Activated CD8-positive, alpha-beta memory T cell treated with anti-CD3 and anti-CD28 coated beads, Interleukin-2, amount 10 ng/mL, durations not matched to agents 7 days and 5 days (primary cell): Measurements from ENCODE around the gene MGRN1. TPM values are rescaled to one million over a fixed set of nuclear protein-coding genes. Genes with fewer than 3 reads are reported as not detected.

Source experiments
- ATAC-seq: fragments of 150-1000 bp; cut with Tn5 transposase; one replicate; pipeline ENCODE4 v1.10.0; 2021; ENCODE audit warnings: moderate library complexity
- CTCF ChIA-PET: fragments of 350-600 bp; sonication (Branson Sonifier 250); formaldehyde crosslinking; loops from one replicate; lab custom pipeline; 2021; ENCODE audit warnings: antibody characterized with exemption; lab: Charles Lee
- DNase-seq: peaks from one replicate; pipeline ENCODE4 v3.0.0-alpha.2; 2020
- H3K27ac Mint-ChIP-seq: one replicate; pipeline ENCODE4 v1.8.0; 2021; ENCODE audit warnings: mild to moderate bottlenecking, mixed read lengths
- H3K27me3 Mint-ChIP-seq: one replicate; pipeline ENCODE4 v1.8.0; 2021; ENCODE audit warnings: mixed read lengths
- H3K36me3 Mint-ChIP-seq: one replicate; pipeline ENCODE4 v1.8.0; 2021; ENCODE audit warnings: mild to moderate bottlenecking, mixed read lengths
- H3K4me1 Mint-ChIP-seq: one replicate; pipeline ENCODE4 v1.8.0; 2021; ENCODE audit warnings: mixed read lengths
- H3K4me3 Mint-ChIP-seq: one replicate; pipeline ENCODE4 v1.8.0; 2021; ENCODE audit warnings: mild to moderate bottlenecking, moderate library complexity, mixed read lengths
- H3K9me3 Mint-ChIP-seq: one replicate; pipeline ENCODE4 v1.8.0; 2022; ENCODE audit warnings: low read depth, mixed read lengths
- total RNA-seq, 2 experiments: library from RNA; stranded (reverse); gene quantifications; one replicate each; pipeline ENCODE4 v1.2.3, GENCODE V29; 2021

MGRN1 gene
- total RNA-seq, 2 experiments from 2014 or later, result 76.9 to 92.1 TPM

DNA sequence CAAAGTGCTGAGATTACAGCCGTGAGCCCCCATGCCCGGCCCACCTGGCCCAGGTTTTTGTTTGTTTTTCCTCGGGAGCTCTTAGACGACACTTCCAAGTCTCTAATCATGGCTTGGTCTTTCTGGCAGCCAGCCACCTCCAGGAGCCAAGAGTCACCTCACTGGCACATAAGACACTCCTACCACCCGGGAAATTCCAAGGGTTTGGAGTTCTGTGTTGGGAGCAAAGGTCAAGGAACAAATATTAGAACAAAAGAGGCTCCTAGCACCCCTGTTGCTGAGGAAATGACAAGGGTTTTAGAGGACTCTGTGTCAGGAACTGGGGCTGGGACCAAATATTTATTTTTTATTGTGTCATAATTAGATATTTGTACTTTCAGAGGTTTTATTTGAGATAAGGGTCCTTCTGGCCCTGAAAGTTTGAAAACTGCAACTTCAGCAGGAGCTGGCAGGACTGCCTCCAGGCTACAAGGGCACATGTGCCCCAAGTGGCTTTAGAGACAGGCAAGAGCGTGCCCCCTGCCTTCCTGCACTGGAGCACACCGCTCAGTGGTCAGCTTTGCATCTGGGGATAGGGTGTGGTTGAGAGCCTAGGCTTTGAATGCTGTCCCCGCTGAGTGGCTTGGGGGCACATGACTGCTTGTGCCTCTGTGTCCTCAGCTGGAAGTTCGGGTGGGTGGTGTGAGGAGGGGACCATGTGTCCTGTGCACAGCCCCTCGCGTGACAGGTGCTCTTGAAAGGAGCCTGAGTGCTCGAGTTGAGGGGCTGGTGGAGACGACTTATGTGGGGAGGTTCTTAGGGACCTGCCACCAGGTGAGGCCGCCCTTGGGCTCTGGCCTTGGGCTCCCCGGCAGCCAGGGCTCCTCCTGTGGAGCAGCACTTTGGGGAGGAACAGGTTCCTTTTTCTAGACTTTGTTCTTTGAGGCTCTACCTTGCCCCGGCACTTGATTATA lies 29.7 kb downstream of the MGRN1 start:
- H3K4me3 Mint-ChIP-seq, result no peak overlapping the region
- no peaks in the 10 kb centered on the region for H3K27me3 Mint-ChIP-seq
- no peaks in the 10 kb centered on the region for H3K9me3 Mint-ChIP-seq
- CTCF ChIA-PET, result no interaction called here
- no peak for ATAC-seq
- no peak overlapping the region for H3K27ac Mint-ChIP-seq
- DNase-seq, result no peak
- peaks cover 7% of the 10 kb centered on the region for H3K4me1 Mint-ChIP-seq
- peaks cover 10% of the 10 kb centered on the region for H3K36me3 Mint-ChIP-seq

DNA sequence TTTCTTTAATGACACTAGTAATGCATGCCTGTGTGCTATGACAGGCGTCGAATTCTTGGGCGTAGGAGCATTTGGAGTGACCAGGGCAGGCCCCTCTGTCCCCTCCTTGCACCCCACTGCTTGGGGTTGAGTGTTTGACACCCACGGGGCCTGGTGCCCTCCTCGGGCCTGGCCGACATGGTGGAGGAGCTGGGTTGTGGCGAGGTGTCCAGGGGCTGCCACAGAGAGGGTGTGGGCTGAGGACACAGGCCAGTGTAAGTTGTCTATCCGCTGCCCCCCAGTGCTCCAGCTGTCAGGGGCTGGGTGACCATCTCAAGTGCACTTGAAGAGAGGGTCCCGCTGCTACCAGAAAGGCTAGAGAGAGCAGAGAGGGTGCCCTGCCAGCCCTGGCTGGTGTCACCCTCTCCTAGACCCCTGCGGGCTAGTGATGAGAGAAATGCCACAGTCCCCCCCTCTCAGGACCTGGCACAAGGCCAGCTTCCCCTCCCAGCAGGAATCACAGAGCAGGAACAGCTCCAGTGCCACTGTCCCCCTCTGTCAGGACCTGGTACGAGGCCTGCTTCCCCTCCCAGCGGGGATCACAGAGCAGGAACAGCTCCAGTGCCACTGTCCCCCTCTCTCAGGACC lies 30.5 kb downstream of the MGRN1 start:
- Mint-ChIP-seq H3K36me3 (peaks cover 10% of the 10 kb centered on the region), H3K27me3 (no peaks in the 10 kb centered on the region), H3K4me3 (no peak overlapping the region), H3K27ac (no peak overlapping the region), H3K9me3 (no peaks in the 10 kb centered on the region), H3K4me1 (peaks cover 10% of the 10 kb centered on the region)
- DNase-seq, result no peak
- ATAC-seq, result no peak
- CTCF ChIA-PET, result no interaction called here

DNA sequence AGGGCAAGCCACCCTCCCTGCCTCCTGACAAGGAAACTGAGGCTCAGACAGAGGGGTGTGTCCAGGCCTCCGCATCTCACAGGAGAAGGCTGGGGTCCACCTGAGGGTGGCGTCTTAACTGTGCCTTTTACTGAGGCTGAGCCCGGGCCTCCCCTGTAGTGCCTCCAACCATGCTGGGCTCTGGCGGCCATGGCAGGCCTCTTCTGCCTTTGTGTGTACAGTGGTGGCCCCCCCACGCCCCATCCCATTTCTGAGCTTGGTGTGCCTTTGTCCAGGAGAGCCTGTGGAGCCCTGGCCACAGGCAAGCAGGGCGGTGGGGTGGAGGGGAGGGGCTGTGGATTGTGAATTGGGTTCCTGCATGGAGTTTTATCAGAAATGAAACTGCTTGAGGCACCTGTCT lies 31.2 kb downstream of the MGRN1 start:
- Mint-ChIP-seq H3K9me3 (no peaks in the 10 kb centered on the region), H3K4me3 (no peak overlapping the region), H3K36me3 (peaks cover 8% of the 10 kb centered on the region), H3K27me3 (no peaks in the 10 kb centered on the region), H3K4me1 (peaks cover 14% of the 10 kb centered on the region), H3K27ac (no peak overlapping the region)
- DNase-seq (no peak), ATAC-seq (no peak)
- CTCF ChIA-PET, result no interaction called here

DNA sequence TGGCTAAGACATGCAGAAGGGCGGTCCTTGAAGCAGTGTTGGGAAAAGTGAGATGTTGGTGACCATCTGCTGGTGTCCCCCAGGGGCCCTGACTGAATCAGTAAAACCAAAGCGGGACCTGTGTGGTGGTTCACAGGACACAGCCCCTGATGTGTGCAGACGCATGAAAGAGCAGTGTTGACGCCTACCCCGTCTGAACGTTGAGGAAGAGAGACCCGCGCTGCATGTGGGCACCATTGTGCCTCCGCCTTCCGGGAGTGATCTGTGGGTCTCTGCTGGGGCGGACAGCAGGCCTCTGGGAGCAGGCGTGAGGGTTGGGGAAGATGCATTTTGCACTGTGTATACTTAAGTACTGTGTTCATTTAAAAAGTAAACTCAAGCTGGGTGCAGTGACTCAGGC lies 31.6 kb downstream of the MGRN1 start:
- no peak for ATAC-seq

DNA sequence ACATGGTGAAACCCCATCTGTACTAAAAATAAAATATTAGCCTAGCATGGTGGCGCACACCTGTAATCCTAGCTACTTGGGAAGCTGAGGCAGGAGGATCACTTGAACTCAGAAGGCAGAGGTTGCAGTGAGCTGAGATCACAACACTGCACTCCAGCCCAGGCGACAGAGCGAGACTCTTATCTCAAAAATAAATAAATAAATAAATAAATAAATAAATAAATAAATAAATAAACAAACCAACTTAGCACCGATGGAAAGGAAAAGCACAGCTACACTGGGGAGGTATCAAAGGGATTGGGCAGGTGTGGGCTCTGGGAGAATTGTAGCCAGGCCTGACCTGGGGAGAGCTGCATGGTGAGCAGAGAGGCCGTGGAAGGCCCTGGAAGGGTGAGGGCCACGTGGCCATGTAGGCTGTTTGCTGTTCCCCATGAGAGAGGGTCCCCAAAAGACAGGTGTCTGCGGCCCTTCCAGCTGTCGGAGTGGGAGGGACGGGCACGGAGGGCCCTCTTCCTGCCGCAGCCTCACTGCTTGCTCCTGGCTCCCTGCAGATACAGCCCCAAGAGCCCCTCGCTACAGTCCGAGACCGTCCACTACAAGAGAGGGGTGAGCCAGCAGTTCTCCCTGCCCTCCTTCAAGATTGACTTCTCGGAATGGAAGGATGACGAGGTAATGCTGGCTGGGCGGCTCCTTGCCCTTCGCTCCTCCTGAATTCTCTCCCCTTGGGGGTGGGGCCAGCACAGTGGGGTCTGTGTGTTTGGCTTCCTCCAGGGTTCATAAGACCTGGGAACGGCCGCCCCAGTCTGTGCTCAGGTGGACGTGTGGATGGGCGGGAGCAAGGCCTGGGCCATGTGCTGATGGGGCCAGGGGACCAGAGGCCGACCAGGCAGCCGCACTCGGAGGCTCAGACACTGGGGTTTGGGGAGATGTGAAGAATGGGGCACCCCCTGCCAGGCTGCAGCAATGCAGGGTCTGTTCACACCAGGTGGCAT lies 32.4 kb downstream of the MGRN1 start:
- Mint-ChIP-seq H3K4me3 (no peak overlapping the region), H3K9me3 (no peaks in the 10 kb centered on the region), H3K27ac (no peak overlapping the region), H3K4me1 (peaks cover 25% of the 10 kb centered on the region), H3K27me3 (no peaks in the 10 kb centered on the region), H3K36me3 (peaks cover 8% of the 10 kb centered on the region)
- no peak for ATAC-seq
- no peak for DNase-seq
- CTCF ChIA-PET, result interaction anchor here (1.5 kb wide), 1 partner anchor 40 kb away, joined by 3 read pairs; no protein-coding TSS in a partner anchor

More for the DNA sequence above, 31.6 kb downstream of the MGRN1 start:
- Mint-ChIP-seq H3K36me3 (peaks cover 8% of the 10 kb centered on the region), H3K27ac (no peak overlapping the region), H3K4me3 (no peak overlapping the region), H3K4me1 (peaks cover 18% of the 10 kb centered on the region), H3K27me3 (no peaks in the 10 kb centered on the region), H3K9me3 (no peaks in the 10 kb centered on the region)
- DNase-seq, result no peak
- CTCF ChIA-PET, result no interaction called here

DNA sequence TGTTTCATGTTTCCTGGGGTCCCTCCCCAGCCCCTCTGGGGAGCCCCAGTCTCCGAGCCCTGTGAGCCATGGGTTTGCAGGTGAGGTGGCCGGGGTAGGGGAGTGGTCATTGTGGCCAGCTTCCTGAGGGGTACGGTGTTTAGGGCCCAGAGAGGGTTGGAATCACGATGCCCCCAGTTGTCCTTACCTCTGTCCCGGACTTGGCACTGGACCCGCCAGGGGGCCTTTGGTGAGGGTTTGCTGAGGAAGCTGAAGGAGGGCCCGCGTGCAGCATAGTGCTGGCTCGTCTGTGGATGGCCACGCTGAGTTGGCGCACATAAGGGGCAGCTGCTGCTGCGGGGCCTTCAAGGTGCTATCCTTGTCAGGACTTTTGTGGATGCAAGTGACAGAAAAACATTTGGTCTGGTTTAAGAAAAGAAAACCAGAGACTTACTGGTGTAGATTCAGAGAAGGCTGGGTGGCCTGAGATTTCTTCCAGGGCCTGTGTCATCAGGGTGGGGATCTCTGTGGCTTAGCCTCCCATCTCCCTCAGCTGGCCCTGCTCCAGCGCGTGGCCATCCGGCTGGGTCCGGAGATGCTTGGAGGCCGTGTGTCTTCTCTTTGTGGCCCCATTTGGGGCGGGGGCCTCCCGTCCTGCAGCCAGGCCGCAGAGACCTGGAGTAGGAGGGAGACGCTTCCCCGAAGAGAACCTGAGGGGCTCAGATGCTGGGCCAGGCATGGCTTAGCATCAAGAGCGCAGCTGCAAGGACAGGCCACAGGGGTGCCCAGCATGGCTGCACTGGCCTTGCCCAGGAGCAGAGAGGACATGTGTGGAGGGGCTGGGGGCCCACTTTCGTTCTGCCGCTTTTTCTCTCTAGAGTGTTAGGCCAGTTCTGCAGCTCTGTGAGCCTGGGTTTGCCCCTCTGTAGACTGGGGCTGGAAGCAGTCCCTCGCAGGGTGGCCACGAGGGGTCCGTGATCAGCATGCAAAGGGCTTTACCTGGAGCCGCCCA lies 35.0 kb downstream of the MGRN1 start:
- Mint-ChIP-seq H3K36me3 (peaks cover 10% of the 10 kb centered on the region), H3K9me3 (no peaks in the 10 kb centered on the region), H3K27ac (peak overlapping the region; percentile 67), H3K27me3 (no peaks in the 10 kb centered on the region), H3K4me1 (peaks cover 42% of the 10 kb centered on the region), H3K4me3 (no peak overlapping the region)
- CTCF ChIA-PET, result interaction anchor here (1.2 to 2.6 kb wide), 3 partner anchors 10 to 35 kb away, joined by 7 to 10 read pairs (median 8); partner anchors contain the start of gene MGRN1
- ATAC-seq, result no peak
- no peak for DNase-seq

DNA sequence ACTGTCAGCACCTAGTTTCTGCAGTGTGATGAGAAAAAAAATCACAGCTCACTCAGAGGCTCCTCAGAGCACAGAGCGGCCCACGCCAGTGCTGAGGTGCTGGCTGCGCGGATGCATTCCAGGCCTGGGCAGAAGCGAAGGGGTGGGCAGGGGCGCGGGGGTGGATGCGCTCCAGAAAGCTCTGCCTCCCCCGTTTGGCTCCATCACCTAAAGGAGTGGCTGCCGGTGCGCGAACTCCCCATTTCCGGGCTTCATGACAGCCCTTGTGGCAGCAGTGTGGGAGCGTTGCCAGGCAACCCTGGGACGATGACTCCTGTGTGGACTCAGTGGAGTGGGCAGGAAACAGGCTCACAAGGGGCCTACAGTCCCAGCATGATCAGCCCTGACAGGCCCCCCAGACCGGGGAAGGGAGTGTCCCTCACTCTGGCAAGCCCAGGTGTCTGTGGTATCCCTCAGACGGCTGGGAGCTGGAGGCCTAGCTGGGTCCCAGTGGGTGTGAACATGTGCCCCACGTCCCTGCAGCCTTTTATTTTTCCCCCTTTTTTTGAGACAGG lies 35.9 kb downstream of the MGRN1 start:
- peak; percentile 82 for DNase-seq
- ATAC-seq, result peak; percentile 51
- Mint-ChIP-seq H3K27me3 (no peaks in the 10 kb centered on the region), H3K4me1 (peaks cover 50% of the 10 kb centered on the region), H3K27ac (peak overlapping the region; percentile 68), H3K4me3 (no peak overlapping the region), H3K9me3 (no peaks in the 10 kb centered on the region), H3K36me3 (peaks cover 11% of the 10 kb centered on the region)
- CTCF ChIA-PET, result interaction anchor here (0.6 to 2.6 kb wide), 5 partner anchors 11 to 381 kb away, joined by 3 to 10 read pairs (median 7); partner anchors contain the start of genes DNAAF8 and MGRN1

DNA sequence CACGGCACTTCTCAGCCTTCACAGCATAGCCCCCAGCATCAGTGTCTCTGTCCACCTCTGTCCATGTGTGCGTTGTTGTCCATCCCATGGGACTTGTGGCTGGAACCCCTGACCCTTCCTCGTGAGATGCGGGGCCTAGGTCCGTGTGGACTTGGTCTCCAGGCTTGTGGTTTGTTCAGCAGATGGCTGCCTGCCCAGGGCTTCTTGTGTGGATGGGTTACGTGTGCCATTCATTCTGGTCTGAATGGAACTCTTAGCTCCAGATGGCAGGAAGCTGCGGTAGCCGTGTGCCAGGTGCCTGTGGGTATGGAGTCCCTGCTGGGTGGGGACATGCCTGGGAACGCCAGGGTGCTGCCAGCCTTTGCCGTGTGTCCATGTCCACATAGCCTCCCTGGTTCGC lies 37.0 kb downstream of the MGRN1 start:
- Mint-ChIP-seq H3K4me1 (peaks cover 55% of the 10 kb centered on the region), H3K4me3 (no peak overlapping the region), H3K27me3 (no peaks in the 10 kb centered on the region), H3K27ac (peak overlapping the region; percentile 32), H3K36me3 (peaks cover 9% of the 10 kb centered on the region), H3K9me3 (no peaks in the 10 kb centered on the region)
- ATAC-seq (no peak), DNase-seq (no peak)
- CTCF ChIA-PET, result interaction anchor here (1.4 to 2.4 kb wide), 2 partner anchors 12 to 73 kb away, joined by 3 to 10 read pairs; partner anchors contain the start of gene DNAAF8

DNA sequence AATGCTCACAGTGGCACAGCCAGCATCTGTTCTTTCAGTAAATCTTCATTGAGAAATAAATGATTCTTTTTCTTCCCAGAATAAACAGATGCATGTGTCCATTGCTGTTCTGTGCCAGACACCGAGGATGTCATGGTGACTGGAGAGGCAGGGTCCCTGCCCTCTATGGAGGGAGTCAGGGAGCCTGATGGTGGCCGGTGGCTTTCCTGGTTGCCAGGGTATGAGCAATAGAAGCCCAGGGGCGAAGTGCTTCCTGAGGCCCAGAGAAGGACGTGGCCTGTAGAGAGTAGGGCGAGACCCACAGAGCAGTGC lies 38.8 kb downstream of the MGRN1 start:
- H3K27ac Mint-ChIP-seq, result peak overlapping the region; percentile 92
- no peaks in the 10 kb centered on the region for H3K27me3 Mint-ChIP-seq
- ATAC-seq, result no peak
- H3K9me3 Mint-ChIP-seq, result no peaks in the 10 kb centered on the region
- no peak for DNase-seq
- H3K4me3 Mint-ChIP-seq, result no peak overlapping the region
- CTCF ChIA-PET, result interaction anchor here (1.0 to 1.2 kb wide), 3 partner anchors 13 to 103 kb away, joined by 3 to 5 read pairs (median 3); no protein-coding TSS in a partner anchor
- H3K36me3 Mint-ChIP-seq, result peaks cover 11% of the 10 kb centered on the region
- peaks cover 55% of the 10 kb centered on the region for H3K4me1 Mint-ChIP-seq

DNA sequence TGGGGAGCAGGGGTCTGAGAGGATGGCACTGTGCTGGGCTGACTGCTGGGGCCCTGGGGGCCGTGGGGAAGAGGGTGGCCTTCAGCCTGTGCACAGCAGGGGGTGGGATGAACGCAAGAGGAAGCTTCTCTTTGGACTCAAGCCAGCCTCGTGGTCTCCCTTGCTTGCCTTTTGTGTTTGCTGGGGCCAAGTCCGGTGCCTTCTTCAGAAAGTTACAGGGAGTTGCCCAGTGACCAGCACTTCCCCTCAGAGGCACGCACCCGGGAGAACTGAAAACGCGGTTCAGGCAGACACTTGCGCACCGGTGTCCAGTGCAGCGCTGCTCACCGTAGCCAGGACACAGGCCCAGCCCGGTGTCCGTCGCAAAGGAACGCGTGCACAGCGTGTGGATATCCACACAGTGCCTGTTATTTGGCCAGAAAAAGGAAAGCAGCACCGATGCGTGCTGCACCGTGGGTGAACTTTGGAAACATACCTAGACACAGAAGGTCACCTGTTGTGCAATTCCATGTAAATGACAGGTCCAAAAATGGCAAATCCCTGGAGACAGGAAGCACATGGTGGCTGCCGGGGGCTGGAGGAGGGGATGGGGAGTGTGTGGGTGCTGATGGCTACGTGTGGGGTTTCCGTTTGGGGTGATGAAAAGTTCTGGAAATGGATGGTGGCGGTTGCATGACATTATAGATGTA lies 39.3 kb downstream of the MGRN1 start:
- Mint-ChIP-seq H3K27me3 (no peaks in the 10 kb centered on the region), H3K4me3 (no peak overlapping the region), H3K36me3 (peaks cover 11% of the 10 kb centered on the region), H3K9me3 (no peaks in the 10 kb centered on the region), H3K4me1 (peaks cover 55% of the 10 kb centered on the region), H3K27ac (peak overlapping the region; percentile 92)
- ATAC-seq (no peak), DNase-seq (no peak)
- CTCF ChIA-PET, result interaction anchor here (0.6 to 1.2 kb wide), 6 partner anchors 12 to 263 kb away, joined by 3 to 5 read pairs (median 3); no protein-coding TSS in a partner anchor
